SJCRH30 (cell line): ENCODE data around the gene ARRB2. TPM values are rescaled to one million over a fixed set of nuclear protein-coding genes. Genes with fewer than 3 reads are reported as not detected.

Experiments used
- DNase-seq, 2 experiments: peaks; one replicate each; pipeline ENCODE4 v3.0.0-alpha.2; 2015 to 2020
- H3K27ac ChIP-seq: fragments of 250-450 bp; sonication (Bioruptor Pico); 2 replicates; pipeline ENCODE4 v1.5.1; 2020; ENCODE audit warnings: mild to moderate bottlenecking, moderate library complexity
- H3K27me3 ChIP-seq: fragments of 250-450 bp; sonication (Bioruptor Pico); 2 replicates; pipeline ENCODE4 v1.5.1; 2020; ENCODE audit warnings: mild to moderate bottlenecking, moderate library complexity
- H3K36me3 ChIP-seq: fragments of 250-450 bp; sonication (Bioruptor Pico); 2 replicates; pipeline ENCODE4 v1.5.1; 2020; ENCODE audit warnings: mild to moderate bottlenecking, moderate library complexity
- H3K4me1 ChIP-seq: fragments of 250-450 bp; sonication (Bioruptor Pico); 2 replicates; pipeline ENCODE4 v1.5.1; 2020; ENCODE audit warnings: mild to moderate bottlenecking, moderate library complexity
- H3K4me3 ChIP-seq: fragments of 250-450 bp; sonication (Bioruptor Pico); 2 replicates; pipeline ENCODE4 v1.5.1; 2020; ENCODE audit warnings: mild to moderate bottlenecking, moderate library complexity
- H3K9me3 ChIP-seq: fragments of 250-450 bp; sonication (Bioruptor Pico); replicated peaks from 2 replicates; pipeline ENCODE4 v1.5.1; 2020; ENCODE audit warnings: mild to moderate bottlenecking, moderate library complexity
- total RNA-seq: library from RNA; depleted of rRNA; stranded (reverse); fragments of >200 nt; shearing (Covaris generic); gene quantifications from 2 replicates; pipeline ENCODE4 v1.2.3, GENCODE V29; 2014

Gene ARRB2
- total RNA-seq, 1 experiment from 2014 or later = 23.9 TPM

DNA sequence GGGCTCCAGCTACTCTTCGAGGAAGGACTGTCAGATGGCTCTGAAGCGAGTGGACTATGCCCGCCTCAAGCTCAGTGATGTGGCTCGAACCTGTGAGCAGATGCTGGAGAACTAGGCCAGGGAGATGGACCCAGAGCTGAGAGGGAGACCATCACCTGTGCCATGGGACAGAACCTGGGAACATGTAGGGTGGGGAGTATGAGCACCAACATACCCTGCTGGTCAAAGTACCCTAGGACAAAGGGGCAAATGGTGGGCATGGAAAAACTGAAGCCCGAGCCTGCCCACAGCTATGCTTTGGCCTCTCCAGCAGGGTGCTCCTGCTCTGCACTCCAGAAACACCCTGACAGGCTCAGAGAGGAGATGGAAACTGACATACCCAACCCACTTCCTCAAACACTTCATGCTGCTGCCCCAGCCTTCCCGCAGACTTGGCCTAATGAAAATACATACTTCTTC is 22.7 kb downstream of the ARRB2 start:
- H3K4me1 ChIP-seq = no peaks in the 10 kb centered on the region
- no peak overlapping the region for H3K4me3 ChIP-seq
- H3K9me3 ChIP-seq = no peaks in the 10 kb centered on the region
- H3K27me3 ChIP-seq = no peaks in the 10 kb centered on the region
- no peaks in the 10 kb centered on the region for H3K36me3 ChIP-seq
- no peak for DNase-seq
- no peak overlapping the region for H3K27ac ChIP-seq

DNA sequence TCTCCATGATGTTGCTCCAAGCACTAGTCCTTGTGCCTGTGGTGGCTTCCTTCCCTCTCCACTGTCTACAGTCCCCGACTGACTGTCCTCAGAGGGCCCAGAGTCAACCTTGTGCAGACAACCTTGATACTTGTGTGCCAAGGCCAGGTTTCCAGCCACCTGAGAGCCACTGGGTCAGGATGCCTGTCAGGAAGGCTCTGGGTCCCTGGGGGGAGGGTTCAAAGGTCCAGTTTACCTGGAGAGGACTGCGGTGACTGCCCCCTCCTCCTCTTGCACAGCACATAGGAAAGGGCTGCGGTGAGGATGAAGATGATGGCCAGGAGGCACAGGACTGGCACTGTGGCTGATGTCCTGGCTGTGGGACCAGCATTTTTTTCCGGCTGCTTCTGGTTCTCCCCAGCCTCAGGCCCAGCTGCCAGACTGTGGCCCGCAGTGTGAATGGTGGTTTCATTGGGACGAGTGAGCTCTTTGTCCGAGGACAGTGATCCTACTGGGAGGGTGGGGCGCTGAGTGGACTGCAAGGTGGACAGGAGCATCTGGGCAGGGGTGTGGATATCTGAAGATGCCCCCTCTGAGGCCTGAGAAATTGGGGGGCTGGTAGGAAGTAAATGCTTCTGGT is 24.5 kb downstream of the ARRB2 start:
- no peaks in the 10 kb centered on the region for H3K9me3 ChIP-seq
- no peaks in the 10 kb centered on the region for H3K27me3 ChIP-seq
- no peaks in the 10 kb centered on the region for H3K4me1 ChIP-seq
- no peak overlapping the region for H3K4me3 ChIP-seq
- no peaks in the 10 kb centered on the region for H3K36me3 ChIP-seq
- DNase-seq = no peak
- no peak overlapping the region for H3K27ac ChIP-seq

DNA sequence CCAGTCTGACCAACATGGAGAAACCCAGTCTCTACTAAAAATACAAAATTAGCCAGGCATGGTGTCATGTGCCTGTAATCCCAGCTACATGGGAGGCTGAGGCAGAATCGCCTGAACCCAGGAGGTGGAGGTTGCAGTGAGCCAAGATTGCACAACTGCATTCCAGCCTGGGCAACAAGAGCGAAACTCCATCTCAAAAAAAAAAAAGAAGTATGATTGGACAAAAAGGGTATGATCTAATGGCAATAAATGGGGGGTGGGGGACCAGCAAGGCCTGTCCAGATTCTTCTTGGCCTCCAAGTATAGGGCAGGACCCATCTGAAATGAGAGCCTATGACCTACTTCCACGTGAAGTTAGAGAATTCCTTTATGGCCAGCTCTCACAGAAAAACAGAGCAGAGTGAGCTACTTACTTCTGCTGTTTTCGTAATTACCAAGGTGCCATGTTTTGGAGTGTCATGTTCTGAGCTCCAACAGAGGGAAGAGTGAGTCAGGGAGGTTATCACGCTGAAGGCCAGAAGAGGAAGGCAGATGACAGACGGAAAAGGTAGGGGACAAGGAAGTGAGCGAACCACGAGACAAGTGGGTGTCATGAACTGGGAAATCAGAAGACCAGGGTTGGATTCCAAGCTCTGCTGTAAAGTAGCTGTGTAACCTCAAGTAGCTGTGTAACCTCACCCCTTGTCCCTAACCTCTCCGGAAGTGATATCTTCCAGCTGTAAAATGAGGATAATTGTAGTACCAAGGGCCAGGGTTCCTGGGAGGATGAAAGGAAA is 25.6 kb downstream of the ARRB2 start:
- Histone ChIP-seq H3K36me3 (no peaks in the 10 kb centered on the region), H3K27ac (no peak overlapping the region), H3K4me1 (no peaks in the 10 kb centered on the region), H3K9me3 (no peaks in the 10 kb centered on the region), H3K27me3 (no peaks in the 10 kb centered on the region), H3K4me3 (no peak overlapping the region)
- no peak for DNase-seq

DNA sequence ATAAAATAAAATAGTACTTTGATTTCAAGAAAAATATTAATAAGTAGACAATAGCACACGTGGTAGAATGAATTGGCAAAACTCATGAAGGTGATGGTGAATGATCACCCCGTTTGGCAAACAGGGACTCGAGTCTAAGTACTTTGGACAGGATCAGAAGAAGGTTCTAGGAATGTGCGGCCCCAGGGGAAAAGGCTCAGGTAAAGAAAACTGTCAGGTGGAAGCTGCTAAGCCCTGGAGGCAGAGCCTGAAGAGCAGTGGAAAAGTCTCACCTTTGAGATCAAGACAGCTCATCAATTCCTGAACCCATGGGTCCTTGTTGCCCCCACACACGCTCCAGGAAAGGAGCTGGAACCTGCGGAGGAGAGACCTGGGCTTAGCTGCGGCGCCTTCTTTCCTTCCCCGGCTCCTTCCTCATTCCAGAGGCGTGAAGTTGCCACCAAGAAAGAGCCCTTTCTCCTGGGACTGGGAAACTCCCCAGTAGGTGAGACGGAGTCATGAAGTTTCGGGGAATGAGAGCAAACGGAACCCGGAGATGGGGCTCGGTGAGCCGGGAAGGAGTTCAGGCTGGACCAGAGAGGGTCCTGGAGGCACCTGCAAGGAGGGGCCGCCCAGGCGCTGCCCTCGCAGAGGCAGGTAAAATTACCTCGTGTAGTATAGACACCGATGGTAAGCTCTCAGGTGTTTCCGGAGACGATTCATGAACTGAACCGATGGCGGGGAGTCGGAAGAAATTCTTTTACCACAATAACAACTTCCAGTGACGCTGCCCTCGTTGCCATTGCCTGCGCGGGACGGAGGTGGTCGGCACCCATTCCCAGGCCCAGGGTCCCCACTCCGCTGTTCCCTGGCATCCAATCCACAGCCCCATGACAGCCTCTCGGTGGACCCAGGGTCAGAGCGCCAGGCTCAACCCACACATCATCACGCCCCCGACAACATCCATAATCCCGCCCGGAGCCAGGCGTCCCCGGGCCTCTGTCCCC is 28.0 kb downstream of the ARRB2 start:
- DNase-seq = no peak
- Histone ChIP-seq H3K27me3 (no peaks in the 10 kb centered on the region), H3K27ac (no peak overlapping the region), H3K4me3 (no peak overlapping the region), H3K9me3 (no peaks in the 10 kb centered on the region), H3K4me1 (no peaks in the 10 kb centered on the region), H3K36me3 (no peaks in the 10 kb centered on the region)

DNA sequence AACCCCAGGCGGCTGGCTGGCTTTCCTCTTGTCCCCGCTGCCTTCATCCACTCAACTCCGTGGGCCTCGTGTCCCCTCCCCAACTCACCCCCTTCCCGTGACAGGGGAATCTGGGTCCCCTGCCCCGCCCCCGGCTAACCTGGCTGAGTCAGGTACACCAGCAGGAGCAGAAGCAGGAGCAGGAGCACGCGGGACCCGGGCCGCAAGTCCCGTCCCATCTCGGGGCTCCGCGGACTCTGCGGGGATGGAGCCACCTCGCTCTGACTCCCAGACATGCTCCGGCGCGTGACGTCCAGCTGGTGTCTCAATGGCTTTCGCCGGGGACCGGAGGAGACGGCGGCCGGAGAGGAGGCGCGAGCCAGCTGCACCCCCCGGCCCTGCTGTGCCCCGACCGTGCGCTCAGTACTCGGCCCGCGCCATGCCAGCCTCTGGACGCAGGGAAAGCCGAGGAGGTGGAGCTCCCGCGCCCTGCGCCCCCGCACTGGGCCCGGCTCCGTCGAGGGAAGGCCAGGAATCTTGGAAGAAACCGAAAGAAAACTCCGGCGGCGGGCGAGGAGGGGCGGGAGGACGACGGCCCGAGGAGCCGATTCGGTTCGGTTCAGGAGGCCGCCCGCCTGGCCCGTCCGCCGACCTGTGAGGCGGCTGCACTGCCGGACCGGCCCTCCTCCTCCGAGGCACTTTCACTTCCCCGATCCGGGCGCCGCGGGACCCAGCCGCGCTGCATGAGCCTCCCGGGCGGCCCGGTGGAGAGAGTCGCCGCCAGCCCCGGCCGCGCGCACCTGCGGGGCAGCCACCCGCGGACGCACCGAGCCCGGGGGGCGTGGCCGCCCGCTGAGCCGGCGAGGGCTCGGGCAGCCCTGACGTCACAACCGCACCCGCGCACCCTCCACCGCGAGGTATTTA is 28.9 kb downstream of the ARRB2 start, which contains the start of the genes CXCL16 and ZMYND15:
Gene CXCL16 (minus strand): TSS at position 807 of the 903 bp plus-strand sequence. CDS start 589 bp downstream, at position 218.
Gene ZMYND15 (plus strand): TSS at position 712 of the 903 bp plus-strand sequence. CDS start 716 bp downstream, outside the sequence.
- no peak for DNase-seq
- H3K9me3 ChIP-seq = no peaks in the 10 kb centered on the region
- no peak within 1 kb of the TSS for H3K27ac ChIP-seq
- no peaks in the 10 kb centered on the region for H3K4me1 ChIP-seq
- H3K27me3 ChIP-seq = no peaks in the 10 kb centered on the region
- H3K36me3 ChIP-seq = no peaks in the 10 kb centered on the region
- no peak within 1 kb of the TSS for H3K4me3 ChIP-seq

DNA sequence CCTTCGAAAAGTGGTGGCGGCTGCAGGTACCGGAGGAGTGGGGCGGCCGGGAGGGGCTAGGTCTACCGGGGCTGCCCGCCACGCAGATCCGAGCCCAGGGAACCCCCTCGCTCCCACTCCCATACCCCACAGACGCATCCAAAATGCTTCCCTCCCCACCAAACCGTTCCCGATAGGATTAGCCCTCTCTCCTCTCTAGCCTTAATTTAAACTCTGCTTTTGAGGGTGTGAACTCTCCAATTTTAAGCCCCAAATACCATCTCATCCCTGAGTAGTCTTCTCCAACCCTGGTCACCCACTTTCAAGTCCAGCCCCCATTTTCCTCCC is 29.6 kb downstream of the ARRB2 start:
- H3K4me3 ChIP-seq = no peak overlapping the region
- H3K27ac ChIP-seq = no peak overlapping the region
- no peak for DNase-seq
- no peaks in the 10 kb centered on the region for H3K9me3 ChIP-seq
- H3K4me1 ChIP-seq = no peaks in the 10 kb centered on the region
- no peaks in the 10 kb centered on the region for H3K36me3 ChIP-seq
- no peaks in the 10 kb centered on the region for H3K27me3 ChIP-seq

DNA sequence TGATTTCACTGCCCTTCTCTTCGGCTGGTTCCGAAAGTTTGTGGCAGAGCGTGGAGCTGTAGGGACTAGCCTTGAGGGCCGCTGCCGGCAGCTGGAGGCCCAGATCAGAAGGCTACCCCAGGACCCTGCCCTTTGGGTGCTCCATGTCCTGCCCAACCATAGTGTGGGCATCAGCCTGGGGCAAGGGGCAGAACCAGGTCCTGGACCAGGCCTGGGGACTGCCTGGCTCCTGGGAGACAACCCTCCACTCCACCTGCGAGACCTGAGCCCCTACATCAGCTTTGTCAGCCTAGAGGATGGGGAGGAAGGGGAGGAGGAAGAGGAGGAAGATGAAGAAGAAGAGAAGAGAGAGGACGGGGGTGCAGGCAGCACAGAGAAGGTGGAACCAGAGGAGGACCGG is 30.2 kb downstream of the ARRB2 start:
- no peaks in the 10 kb centered on the region for H3K4me1 ChIP-seq
- no peaks in the 10 kb centered on the region for H3K36me3 ChIP-seq
- H3K27me3 ChIP-seq = no peaks in the 10 kb centered on the region
- no peak overlapping the region for H3K27ac ChIP-seq
- H3K9me3 ChIP-seq = no peaks in the 10 kb centered on the region
- no peak overlapping the region for H3K4me3 ChIP-seq
- no peak for DNase-seq

DNA sequence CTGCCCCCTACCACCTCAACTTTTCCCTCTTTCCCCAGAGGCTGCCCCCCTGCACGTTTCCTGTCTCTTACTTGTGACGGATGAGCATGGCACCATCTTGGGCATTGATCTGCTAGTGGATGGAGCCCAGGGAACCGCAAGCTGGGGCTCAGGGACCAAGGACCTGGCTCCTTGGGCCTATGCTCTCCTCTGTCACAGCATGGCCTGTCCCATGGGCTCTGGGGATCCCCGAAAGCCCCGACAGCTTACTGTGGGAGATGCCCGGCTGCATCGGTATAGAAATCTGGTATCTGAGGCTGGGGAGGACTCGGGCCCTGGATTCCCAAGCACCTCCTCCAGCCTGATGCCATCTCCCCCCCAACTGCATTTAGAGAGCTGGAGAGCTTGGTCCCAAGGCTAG is 31.1 kb downstream of the ARRB2 start:
- no peaks in the 10 kb centered on the region for H3K9me3 ChIP-seq
- H3K27me3 ChIP-seq = no peaks in the 10 kb centered on the region
- no peak overlapping the region for H3K4me3 ChIP-seq
- H3K36me3 ChIP-seq = no peaks in the 10 kb centered on the region
- no peak for DNase-seq
- no peak overlapping the region for H3K27ac ChIP-seq
- no peaks in the 10 kb centered on the region for H3K4me1 ChIP-seq

DNA sequence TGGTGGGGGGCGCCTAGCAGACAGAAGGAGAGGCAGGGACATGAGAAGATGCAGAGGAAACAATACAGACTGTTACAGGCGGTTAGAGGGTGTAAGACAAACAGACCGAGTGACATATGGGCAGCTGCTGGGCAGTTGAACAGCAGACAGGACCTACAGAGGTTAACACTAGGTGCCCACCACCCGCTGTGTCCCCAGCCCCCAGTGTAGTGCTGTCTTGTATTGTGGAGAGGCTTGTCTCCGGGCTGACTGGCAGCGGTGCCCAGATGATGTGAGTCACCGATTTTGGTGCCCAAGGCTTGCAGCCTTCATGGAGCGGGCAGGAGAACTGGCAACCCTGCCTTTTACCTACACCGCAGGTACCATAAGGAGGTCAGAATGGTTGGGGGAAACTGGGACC is 31.7 kb downstream of the ARRB2 start:
- H3K4me3 ChIP-seq = no peak overlapping the region
- no peaks in the 10 kb centered on the region for H3K27me3 ChIP-seq
- H3K4me1 ChIP-seq = no peaks in the 10 kb centered on the region
- DNase-seq = no peak
- no peaks in the 10 kb centered on the region for H3K36me3 ChIP-seq
- no peaks in the 10 kb centered on the region for H3K9me3 ChIP-seq
- no peak overlapping the region for H3K27ac ChIP-seq

DNA sequence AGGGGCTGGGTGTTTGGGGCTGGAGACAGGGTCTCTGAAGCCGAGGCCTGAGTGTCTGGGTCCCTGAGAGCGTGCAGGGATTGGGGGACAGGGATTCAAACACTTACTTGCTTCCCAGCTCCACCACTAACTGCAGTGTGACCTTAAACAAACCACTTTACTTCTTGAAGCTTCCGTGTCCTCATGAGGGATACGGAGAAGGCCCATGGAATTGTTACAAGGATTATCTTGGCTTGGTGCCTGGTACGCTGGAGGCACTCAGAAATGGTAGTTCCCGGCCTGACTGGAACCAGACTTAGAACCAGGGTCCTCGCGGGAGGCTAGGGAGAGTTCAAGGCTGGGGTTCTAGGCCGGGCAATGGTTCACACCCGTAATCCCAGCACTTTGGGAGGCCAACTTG is 32.2 kb downstream of the ARRB2 start:
- Histone ChIP-seq H3K9me3 (no peaks in the 10 kb centered on the region), H3K4me3 (no peak overlapping the region), H3K27me3 (no peaks in the 10 kb centered on the region), H3K36me3 (no peaks in the 10 kb centered on the region), H3K4me1 (no peaks in the 10 kb centered on the region), H3K27ac (no peak overlapping the region)
- no peak for DNase-seq

DNA sequence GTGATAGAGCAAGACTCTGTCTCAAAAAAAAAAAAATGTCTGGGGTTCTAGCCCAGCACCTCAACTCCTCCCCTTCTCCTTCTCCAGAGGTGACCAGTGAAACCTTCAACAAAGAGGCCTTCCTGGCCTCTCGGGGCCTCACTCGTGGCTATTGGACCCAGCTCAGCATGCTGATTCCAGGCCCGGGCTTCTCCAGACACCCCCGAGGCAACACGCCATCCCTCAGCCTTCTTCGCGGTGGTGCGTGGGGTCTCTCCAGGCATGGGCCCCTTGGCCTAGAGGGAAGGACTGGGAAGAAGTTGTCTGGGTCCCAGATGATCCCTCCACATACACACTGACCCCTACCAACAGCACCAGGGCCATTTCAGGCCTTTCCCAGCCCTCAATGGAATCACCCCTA is 32.8 kb downstream of the ARRB2 start:
- Histone ChIP-seq H3K36me3 (no peaks in the 10 kb centered on the region), H3K4me3 (no peak overlapping the region), H3K9me3 (no peaks in the 10 kb centered on the region), H3K27ac (no peak overlapping the region), H3K4me1 (no peaks in the 10 kb centered on the region), H3K27me3 (no peaks in the 10 kb centered on the region)
- DNase-seq = no peak

DNA sequence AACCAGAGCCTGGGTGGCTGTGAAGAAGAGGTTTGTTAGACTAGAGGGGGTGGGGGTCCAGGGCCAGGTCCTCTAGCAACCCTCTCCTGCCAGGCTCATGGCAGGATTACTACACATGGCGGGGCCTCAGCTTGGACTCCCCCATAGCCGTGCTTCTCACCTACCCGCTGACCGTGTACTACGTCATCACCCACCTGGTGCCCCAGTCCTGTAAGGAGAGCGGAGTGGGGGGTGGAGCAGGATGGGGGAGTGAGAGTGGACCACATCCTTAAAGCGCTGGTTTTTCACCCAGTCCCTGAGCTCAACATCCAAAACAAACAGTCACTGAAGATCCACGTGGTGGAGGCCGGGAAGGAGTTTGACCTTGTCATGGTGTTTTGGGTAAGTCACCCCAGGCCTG is 33.5 kb downstream of the ARRB2 start:
- H3K4me1 ChIP-seq = no peaks in the 10 kb centered on the region
- H3K27ac ChIP-seq = no peak overlapping the region
- DNase-seq = no peak
- no peaks in the 10 kb centered on the region for H3K9me3 ChIP-seq
- no peaks in the 10 kb centered on the region for H3K36me3 ChIP-seq
- no peaks in the 10 kb centered on the region for H3K27me3 ChIP-seq
- H3K4me3 ChIP-seq = no peak overlapping the region

DNA sequence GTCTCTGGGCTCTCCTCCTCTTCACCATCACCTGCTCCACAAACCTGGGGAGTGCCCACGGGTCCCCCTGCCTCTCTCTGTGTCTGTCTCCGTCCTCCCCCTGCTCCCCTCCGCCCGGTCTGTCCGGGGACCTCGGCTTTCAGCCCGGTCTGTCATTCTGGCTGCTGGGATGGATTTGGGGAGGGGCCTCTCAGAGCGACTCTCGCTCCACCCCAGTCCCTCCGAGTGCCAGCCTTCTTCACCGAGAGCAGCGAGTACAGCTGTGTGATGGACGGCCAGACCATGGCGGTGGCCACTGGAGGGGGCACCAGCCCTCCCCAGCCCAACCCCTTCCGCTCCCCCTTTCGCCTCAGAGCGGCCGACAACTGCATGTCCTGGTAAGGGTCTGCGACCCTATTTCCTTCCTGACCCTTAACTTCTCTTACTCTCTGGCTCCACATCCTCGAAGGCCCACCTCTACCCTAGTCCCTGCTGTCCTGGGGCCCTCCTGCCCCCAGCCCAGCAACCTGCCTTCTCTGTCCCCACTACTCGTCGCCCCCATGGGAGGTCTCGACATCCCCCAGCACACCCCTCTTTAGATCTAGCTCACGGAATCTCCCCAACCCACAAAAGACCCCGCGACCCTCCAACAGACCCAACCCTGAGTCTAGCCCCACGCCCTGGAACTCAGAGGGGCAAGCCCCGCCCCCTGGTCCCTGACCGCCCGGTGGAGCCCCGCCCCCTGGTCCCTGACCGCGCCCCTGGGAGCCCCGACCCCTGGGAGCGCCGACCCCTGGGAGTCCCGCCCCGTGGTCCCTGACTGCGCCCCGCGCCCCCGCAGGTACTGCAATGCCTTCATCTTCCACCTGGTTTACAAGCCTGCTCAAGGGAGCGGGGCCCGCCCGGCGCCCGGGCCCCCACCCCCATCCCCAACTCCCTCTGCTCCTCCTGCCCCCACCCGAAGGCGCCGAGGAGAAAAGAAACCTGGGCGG is 34.9 kb downstream of the ARRB2 start:
- Histone ChIP-seq H3K27ac (no peak overlapping the region), H3K9me3 (no peaks in the 10 kb centered on the region), H3K4me3 (no peak overlapping the region), H3K4me1 (no peaks in the 10 kb centered on the region), H3K36me3 (no peaks in the 10 kb centered on the region), H3K27me3 (no peaks in the 10 kb centered on the region)
- DNase-seq = no peak
